HG03039 (cell line): ENCODE data around the gene FLOT2.
"Not testable (repeated sequence)": the region's sequence is repeated elsewhere in the genome, so short reads cannot be mapped to it uniquely, and the experiment has no call there.

ENCODE experiments used
- ATAC-seq: cut with Tn5 transposase; IDR thresholded peaks from one replicate; pipeline ENCODE4 v1.9.1; 2021; ENCODE audit warnings: mild to moderate bottlenecking, moderate library complexity; ENCODE audit not compliant: unreplicated experiment

The FLOT2 gene

GRCh38 chr17:28917029-28917428 is 19.5 kb upstream of the FLOT2 start:
- no peak for ATAC-seq

- no peak for ATAC-seq
These were observed 18.9 kb upstream of the FLOT2 start for GRCh38 chr17:28916302-28916934.

GRCh38 chr17:28912938-28913333 is 15.4 kb upstream of the FLOT2 start:
- no peak for ATAC-seq

GRCh38 chr17:28912281-28912937 is 14.9 kb upstream of the FLOT2 start:
- ATAC-seq = no peak

DNA sequence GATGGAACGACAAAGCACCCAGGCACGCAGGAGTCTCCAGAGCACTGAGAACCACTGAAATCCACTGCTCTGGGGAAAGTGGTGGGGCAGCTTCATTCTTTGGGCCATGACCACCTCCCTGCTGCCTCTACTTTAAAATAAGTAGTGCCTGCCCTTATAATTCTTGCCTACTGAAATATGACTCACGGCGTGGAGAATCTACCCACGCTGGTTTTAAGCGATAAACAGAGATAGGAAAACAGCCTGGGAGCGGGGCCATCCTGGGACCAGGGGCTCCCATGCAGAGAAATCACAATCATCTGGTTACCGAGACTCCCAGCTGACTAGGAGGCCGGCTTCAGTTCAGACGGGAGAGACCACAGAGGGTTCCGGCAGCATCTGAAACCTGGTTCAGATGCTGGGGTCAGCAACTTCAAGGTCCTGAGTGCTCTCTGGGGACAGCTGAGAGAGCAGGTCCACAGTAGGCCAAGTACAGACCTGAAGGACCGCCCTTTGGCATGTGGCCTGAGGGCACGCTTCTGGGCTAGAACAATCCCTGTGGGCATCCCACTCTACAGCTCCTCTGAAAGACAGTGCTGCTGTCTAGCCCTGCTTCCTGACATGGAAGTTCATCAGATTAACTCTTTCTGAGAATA is 14.0 kb upstream of the FLOT2 start:
- ATAC-seq = no peak

GRCh38 chr17:28910534-28910933 is 13.0 kb upstream of the FLOT2 start:
- no peak for ATAC-seq

DNA sequence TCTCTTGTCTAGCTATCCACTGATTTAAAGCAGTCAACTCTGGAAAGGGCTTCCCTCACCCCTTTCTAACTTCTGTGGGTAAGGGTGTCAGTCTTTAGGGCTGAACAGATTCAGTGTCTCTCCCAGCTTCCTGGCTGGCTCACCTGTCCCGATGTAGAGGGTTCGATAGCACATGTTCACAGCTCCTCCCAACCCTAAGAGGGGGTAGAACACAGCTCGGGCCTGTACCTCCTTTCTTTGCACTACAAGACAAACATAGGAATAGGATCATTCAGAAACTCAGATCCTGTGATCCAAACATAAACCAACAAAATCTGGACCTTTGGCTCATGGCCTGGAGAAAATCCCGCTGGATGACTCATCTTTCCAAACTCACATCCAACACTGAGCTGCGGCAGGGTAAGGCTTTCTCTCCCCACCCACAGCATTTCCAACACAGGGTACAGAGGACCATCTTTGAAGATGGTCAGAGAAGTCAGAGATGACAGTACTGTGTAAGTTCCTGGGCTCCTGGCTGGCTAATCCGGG is 11.2 kb upstream of the FLOT2 start:
- no peak for ATAC-seq

GRCh38 chr17:28907709-28908475 is 10.4 kb upstream of the FLOT2 start:
- no peak for ATAC-seq

DNA sequence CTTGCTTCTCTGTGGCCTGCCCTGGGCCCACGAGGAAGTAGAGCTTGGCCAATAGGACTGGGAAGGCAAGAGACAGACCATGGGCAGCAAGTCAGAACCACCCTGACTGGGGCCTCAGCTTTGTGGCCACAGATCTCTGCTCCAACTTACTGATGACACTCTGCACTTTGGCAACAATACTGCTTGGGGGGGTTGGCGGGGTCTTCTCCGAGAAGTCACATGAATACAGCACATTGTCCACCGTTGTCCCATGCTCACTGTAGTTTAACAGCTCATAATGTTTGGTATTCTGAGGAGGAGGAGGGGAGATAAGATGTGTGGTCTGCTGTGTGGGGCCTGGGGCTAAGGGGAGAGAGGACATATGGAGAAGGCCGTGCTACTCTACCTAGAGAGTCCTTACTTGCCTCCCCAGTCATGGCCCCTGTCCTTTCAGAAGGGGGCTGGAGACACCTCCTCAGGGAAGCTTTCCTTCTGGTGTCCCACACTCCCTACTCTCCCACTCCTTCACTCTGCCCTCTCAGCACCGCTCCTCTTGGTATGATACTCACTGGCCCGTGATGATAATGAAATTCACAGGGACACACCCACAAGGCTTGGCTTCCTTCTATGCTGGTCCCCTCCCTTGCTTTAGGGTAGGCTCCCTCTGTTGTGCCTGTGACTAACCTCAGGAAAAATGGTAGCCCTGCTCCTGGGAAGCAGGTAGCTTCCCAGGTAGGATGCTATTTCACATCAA is 9.3 kb upstream of the FLOT2 start:
- ATAC-seq = no peak

- ATAC-seq = no peak
These were observed 8.7 kb upstream of the FLOT2 start for GRCh38 chr17:28906276-28906675.

DNA sequence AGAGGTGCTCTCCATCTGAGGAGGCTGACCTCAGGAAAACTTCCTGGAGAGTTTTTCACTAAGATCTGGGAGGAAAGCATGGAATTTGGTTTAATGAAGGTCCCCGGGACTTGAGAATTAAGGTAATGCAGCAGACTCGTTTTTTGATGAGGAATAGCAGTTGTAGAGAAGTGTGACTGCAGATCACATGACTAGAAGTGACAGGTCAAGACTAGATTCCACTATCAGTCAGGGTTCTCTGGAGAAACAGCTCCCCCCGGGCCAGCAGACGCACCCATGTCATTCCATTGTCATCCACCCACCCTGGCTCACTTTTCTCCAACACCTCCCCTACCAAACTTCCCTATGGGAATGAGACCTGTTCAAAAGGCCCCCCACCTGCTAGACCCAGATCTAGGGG is 7.3 kb upstream of the FLOT2 start:
- no peak for ATAC-seq

- ATAC-seq = not testable (repeated sequence)
These were observed 6.0 kb upstream of the FLOT2 start for GRCh38 chr17:28903546-28903841.

DNA sequence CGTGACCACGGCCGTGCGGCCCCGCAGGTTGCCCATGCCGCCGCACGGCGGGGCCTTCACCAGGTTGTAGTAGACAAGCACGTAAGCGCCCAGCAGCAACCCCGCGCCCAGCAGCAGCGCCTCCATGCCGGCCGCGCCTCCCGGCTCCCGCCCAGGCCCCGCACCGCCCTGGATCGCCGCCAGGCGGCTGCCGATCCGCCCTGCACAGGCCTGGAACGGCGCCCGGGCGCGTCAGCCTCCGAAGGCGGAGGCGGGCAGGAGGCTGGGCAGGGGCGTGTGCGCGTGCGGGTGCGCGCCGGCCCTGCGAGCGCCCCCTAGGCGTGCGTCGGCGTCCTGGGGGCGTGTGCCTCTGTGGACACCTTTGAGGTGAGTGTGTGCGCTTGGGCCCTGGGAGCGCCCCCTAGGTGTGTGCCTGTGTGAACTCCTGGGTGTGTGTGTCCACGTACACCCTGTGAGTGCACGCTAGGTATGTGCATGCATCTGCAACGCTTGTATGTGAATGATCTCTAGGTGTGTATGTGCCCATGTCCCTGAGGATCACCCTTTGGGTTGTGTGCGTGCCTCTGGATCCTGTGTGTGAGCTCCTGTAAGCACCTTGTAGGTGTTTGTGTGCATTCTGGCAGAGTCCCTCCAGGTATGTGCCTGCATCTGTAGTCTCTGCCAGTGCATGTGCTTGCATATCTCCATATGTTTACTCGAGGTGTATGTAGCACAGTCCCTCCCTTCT is 5.4 kb upstream of the FLOT2 start, which contains the start of gene DHRS13:
Gene DHRS13 (minus strand): TSS at position 261 of the 727 bp plus-strand sequence. CDS start 135 bp downstream, at position 126.
- ATAC-seq = peak; percentile 82

DNA sequence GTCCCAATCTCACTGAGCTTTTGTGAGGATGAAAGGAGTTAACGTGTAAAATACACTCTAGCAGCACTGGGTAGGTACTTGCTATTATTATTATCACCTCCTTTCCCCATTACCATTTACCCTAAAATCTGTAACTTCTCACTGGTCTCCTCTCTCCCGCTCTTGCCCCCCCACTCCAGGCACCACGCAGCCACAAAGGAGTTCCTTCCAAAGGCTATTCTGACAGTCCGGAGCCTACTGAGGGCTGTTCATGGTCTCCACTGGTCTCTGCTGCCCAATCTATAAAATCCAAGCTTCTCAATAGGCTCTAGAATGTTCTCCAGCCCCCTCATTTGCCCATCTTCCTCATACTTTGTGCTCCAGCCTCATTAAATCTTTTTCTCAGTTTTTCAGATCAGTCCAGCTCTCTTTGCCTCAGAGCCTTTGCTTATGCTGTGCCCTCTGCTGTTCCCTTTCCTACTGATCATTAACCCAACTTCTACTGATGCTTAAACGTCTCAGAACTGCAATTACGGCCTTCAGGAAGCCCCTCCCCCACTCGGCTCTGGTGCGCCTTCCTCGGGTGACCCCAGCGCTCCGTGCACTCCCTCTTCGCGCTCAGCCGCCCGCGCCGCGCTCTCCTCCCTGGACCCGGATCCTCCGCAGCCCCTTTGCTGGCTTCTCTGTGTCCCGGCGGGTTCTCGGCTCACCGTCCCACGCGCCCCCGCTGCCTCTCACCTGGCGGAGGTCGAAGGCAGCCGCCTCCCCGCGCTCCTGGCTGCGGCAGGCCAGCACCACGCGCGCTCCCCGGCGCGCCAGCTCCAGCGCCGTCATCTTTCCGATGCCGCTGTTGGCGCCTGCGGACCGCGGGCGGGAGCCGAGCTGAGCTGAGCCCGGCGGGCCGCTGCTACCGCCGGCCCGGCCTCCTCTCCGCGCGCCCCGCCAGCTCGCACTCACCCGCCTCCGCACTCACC is 4.6 kb upstream of the FLOT2 start:
- peak; percentile 29 for ATAC-seq

GRCh38 chr17:28900986-28901726 is 3.6 kb upstream of the FLOT2 start:
- ATAC-seq = no peak

GRCh38 chr17:28899212-28899815 is 1.8 kb upstream of the FLOT2 start:
- no peak for ATAC-seq

- no peak for ATAC-seq
These were observed 1.0 kb upstream of the FLOT2 start for GRCh38 chr17:28898527-28898955.
